WERI-Rb-1 (cell line): ENCODE results near the gene BATF2.

ENCODE experiments used
- DNase-seq: peaks from one replicate; pipeline ENCODE4 v3.0.0-alpha.2; 2020
- H3K27ac ChIP-seq: fragments of 250-450 bp; sonication (Bioruptor Pico); 2 replicates; pipeline ENCODE4 v1.5.1; 2020; ENCODE audit warnings: mild to moderate bottlenecking, moderate library complexity
- H3K27me3 ChIP-seq: fragments of 250-450 bp; sonication (Bioruptor Pico); 2 replicates; pipeline ENCODE4 v1.5.1; 2021; ENCODE audit warnings: mild to moderate bottlenecking, low read depth, moderate library complexity; ENCODE audit not compliant: insufficient read depth, severe bottlenecking
- H3K36me3 ChIP-seq: fragments of 250-450 bp; sonication (Bioruptor Pico); 2 replicates; pipeline ENCODE4 v1.5.1; 2020; ENCODE audit warnings: mild to moderate bottlenecking, moderate library complexity
- H3K4me3 ChIP-seq: 2 replicates; pipeline ENCODE4 v1.5.1; 2011; ENCODE audit warnings: low read depth, mild to moderate bottlenecking, control low read depth, low read length
- H3K9me3 ChIP-seq: fragments of 250-450 bp; sonication (Bioruptor Pico); 2 replicates; pipeline ENCODE4 v1.5.1; 2021; ENCODE audit warnings: mild to moderate bottlenecking, moderate library complexity; ENCODE audit not compliant: severe bottlenecking
- TF ChIP-seq, protein P1 (sequence below): IDR thresholded peaks from 2 replicates; pipeline ENCODE4 v1.5.1; 2011; ENCODE audit warnings: low read depth, mild to moderate bottlenecking, control low read depth, inconsistent platforms, low read length

BATF2 gene

GRCh38 chr11:64996710-64997380 is at the start of gene BATF2:
Gene BATF2, minus strand, starts transcription at chr11:64996971. Its CDS starts 57 bp downstream, at chr11:64996914.
- H3K27ac ChIP-seq: peak within 1 kb of the TSS; percentile 55
- H3K4me3 ChIP-seq: peak within 1 kb of the TSS; percentile 22

DNA sequence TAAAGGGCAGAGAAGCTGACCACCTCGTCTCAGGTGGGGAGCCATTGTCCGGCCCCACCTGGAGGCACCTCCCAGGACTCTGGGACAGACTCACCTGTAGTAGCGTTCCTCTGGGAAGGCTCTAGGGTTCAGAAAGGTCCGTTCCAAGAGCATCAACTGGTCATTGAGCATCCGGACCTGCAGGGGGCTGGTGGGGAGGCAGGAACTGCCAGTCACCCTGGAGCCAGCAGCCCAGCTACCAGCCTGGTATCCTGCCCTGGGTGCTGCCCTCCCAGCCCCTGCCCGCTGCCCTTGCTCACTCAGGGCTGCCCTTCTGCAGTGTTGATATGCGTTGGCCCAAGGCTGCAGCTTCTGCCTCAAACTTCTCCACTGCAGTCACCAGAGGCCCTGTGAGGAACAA is 49.0 kb upstream of the BATF2 start:
- DNase-seq: no peak
- TF ChIP-seq, protein P1, sequence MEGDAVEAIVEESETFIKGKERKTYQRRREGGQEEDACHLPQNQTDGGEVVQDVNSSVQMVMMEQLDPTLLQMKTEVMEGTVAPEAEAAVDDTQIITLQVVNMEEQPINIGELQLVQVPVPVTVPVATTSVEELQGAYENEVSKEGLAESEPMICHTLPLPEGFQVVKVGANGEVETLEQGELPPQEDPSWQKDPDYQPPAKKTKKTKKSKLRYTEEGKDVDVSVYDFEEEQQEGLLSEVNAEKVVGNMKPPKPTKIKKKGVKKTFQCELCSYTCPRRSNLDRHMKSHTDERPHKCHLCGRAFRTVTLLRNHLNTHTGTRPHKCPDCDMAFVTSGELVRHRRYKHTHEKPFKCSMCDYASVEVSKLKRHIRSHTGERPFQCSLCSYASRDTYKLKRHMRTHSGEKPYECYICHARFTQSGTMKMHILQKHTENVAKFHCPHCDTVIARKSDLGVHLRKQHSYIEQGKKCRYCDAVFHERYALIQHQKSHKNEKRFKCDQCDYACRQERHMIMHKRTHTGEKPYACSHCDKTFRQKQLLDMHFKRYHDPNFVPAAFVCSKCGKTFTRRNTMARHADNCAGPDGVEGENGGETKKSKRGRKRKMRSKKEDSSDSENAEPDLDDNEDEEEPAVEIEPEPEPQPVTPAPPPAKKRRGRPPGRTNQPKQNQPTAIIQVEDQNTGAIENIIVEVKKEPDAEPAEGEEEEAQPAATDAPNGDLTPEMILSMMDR: no peak
- H3K4me3 ChIP-seq: no peak overlapping the region
- H3K9me3 ChIP-seq: no peaks in the 10 kb centered on the region
- H3K27ac ChIP-seq: no peak overlapping the region
- no peaks in the 10 kb centered on the region for H3K27me3 ChIP-seq
- H3K36me3 ChIP-seq: peaks cover 41% of the 10 kb centered on the region

More at GRCh38 chr11:64996710-64997380, at the start of gene BATF2:
- Histone ChIP-seq H3K9me3 (no peaks in the 10 kb centered on the region), H3K27me3 (no peaks in the 10 kb centered on the region), H3K36me3 (no peaks in the 10 kb centered on the region)
- TF ChIP-seq, protein P1: peak; percentile 79
- DNase-seq: peak; percentile 90

GRCh38 chr11:65045061-65045460 is 48.3 kb upstream of the BATF2 start:
- Histone ChIP-seq H3K9me3 (no peaks in the 10 kb centered on the region), H3K27ac (no peak overlapping the region), H3K27me3 (no peaks in the 10 kb centered on the region), H3K36me3 (peaks cover 41% of the 10 kb centered on the region), H3K4me3 (no peak overlapping the region)
- TF ChIP-seq, protein P1: no peak
- no peak for DNase-seq

DNA sequence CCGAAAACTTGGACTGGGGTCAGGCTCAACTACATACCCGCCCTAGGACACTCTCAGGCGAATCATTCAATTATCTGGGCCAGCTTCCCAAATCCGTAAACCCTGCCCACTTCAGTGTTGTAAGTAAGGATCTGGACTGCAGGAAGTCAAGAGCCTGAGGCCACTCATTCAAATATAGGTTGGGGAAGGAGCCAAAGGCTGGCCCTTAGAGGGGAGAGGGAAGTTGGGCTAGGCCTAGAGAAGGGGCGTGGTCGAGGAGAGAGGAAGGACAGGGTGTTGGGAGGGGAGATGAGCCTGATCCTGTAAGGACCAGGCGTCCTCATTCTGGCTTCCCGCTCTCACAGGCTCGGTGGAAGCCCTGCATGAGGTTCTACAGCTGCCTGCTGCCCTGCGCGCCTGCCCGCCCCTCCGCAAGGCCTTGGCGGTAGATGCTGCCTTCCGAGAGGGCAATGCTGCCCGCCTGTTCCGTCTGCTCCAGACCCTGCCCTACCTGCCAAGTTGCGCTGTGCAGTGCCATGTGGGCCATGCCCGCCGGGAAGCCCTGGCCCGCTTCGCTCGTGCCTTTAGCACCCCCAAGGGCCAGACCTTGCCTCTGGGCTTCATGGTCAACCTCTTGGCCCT is 47.2 kb upstream of the BATF2 start:
- TF ChIP-seq, protein P1: no peak
- H3K4me3 ChIP-seq: no peak overlapping the region
- no peaks in the 10 kb centered on the region for H3K27me3 ChIP-seq
- no peak for DNase-seq
- H3K27ac ChIP-seq: no peak overlapping the region
- no peaks in the 10 kb centered on the region for H3K9me3 ChIP-seq
- peaks cover 45% of the 10 kb centered on the region for H3K36me3 ChIP-seq

DNA sequence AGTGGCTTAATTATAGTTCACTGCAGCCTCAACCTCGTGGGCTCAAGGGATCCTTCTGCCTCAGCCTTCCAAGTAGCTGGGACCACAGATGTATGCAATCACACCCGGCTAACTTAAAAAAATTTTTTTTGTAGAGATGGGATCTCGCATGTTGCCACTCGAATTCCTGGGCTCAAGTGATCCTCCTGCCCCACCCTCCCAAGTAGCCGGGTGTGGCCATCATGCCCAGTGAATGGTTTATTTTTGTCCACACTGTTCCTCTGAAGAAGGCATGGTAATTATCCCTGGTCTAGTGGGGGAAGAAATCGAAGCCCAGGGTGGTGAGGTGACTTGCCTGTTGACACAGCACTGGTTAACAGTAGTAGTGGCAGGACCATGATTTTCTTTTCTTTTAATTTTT is 46.1 kb upstream of the BATF2 start:
- H3K27ac ChIP-seq: no peak overlapping the region
- DNase-seq: no peak
- no peaks in the 10 kb centered on the region for H3K27me3 ChIP-seq
- H3K9me3 ChIP-seq: no peaks in the 10 kb centered on the region
- no peak overlapping the region for H3K4me3 ChIP-seq
- TF ChIP-seq, protein P1: no peak
- peaks cover 51% of the 10 kb centered on the region for H3K36me3 ChIP-seq
